ENCODE results near the gene VAV3.

The VAV3 gene

GRCh38 chr1:107889524-107889923 lies 75.5 kb downstream of the VAV3 start:
- TF ChIP-seq EZH2phosphoT487 (IDR thresholded peaks at IDR 0.05; ENCODE audit: borderline replicate concordance, low read length), result no peak
- TF ChIP-seq, protein P1, sequence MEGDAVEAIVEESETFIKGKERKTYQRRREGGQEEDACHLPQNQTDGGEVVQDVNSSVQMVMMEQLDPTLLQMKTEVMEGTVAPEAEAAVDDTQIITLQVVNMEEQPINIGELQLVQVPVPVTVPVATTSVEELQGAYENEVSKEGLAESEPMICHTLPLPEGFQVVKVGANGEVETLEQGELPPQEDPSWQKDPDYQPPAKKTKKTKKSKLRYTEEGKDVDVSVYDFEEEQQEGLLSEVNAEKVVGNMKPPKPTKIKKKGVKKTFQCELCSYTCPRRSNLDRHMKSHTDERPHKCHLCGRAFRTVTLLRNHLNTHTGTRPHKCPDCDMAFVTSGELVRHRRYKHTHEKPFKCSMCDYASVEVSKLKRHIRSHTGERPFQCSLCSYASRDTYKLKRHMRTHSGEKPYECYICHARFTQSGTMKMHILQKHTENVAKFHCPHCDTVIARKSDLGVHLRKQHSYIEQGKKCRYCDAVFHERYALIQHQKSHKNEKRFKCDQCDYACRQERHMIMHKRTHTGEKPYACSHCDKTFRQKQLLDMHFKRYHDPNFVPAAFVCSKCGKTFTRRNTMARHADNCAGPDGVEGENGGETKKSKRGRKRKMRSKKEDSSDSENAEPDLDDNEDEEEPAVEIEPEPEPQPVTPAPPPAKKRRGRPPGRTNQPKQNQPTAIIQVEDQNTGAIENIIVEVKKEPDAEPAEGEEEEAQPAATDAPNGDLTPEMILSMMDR (IDR thresholded peaks at IDR 0.05; ENCODE audit: low read depth, low read length, poor library complexity, severe bottlenecking), result no peak
- H3K27me3 ChIP-seq (ENCODE audit: control insufficient read depth, low read length), result no peaks in the 10 kb centered on the region
- peak overlapping the region; percentile 47 for H3K4me2 ChIP-seq (ENCODE audit: low read length)

DNA sequence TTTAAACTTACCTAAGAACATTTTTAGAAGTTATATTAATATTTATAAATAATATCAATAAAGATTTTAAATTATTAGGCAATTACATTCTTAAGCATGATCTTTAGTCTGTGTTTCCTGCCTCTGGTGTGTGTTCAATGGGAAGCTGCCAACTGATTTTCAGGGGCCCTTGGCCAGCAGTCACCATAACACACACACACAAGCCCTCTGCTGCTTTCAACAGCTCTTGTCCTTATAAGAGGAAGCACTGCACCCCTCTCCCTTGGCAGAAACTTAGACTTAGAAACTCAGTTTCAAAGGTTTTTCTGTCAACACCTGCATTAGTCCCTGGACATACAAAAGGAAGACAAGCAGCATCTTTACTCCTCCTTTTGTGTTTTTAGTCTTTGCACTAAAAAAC lies 81.4 kb downstream of the VAV3 start:
- H3K79me2 ChIP-seq (ENCODE audit: control insufficient read depth, low read length), result no peaks in the 10 kb centered on the region
- no peaks in the 10 kb centered on the region for H3K36me3 ChIP-seq (ENCODE audit: control insufficient read depth, low read length)
- H3K4me3 ChIP-seq (ENCODE audit: low read length), result no peak overlapping the region
- no peaks in the 10 kb centered on the region for H4K20me1 ChIP-seq (ENCODE audit: control insufficient read depth, insufficient read depth, low read depth, low read length)
- no peak overlapping the region for H3K27ac ChIP-seq (ENCODE audit: low read depth, low read length)
- TF ChIP-seq, protein P1 (IDR thresholded peaks at IDR 0.05; ENCODE audit: low read depth, low read length, poor library complexity, severe bottlenecking), result no peak
- no peak for TF ChIP-seq EZH2phosphoT487 (IDR thresholded peaks at IDR 0.05; ENCODE audit: borderline replicate concordance, low read length)
- no peaks in the 10 kb centered on the region for H3K27me3 ChIP-seq (ENCODE audit: control insufficient read depth, low read length)
- H3K4me2 ChIP-seq (ENCODE audit: low read length), result no peak overlapping the region
- H3K9me3 ChIP-seq (ENCODE audit: control insufficient read depth, insufficient read depth, low read length), result no peaks in the 10 kb centered on the region
- H3K4me1 ChIP-seq (ENCODE audit: control insufficient read depth, low read length), result peaks cover 4% of the 10 kb centered on the region
- no peaks in the 10 kb centered on the region for H3F3A ChIP-seq (ENCODE audit: control insufficient read depth, insufficient read depth)
- H3K9me2 ChIP-seq (replicated peaks; ENCODE audit: control insufficient read depth, low read length), result no peaks in the 10 kb centered on the region

More at GRCh38 chr1:107889524-107889923, 75.5 kb downstream of the VAV3 start:
- peaks cover 3% of the 10 kb centered on the region; the same call in 1 of the 2 replicates for H3K9me3 ChIP-seq (ENCODE audit: control insufficient read depth, insufficient read depth, low read length)
- no peaks in the 10 kb centered on the region for H3F3A ChIP-seq (ENCODE audit: control insufficient read depth, insufficient read depth)
- no peaks in the 10 kb centered on the region for H3K9me2 ChIP-seq (replicated peaks; ENCODE audit: control insufficient read depth, low read length)
- no peak overlapping the region for H3K27ac ChIP-seq (ENCODE audit: low read depth, low read length)
- H3K4me1 ChIP-seq (ENCODE audit: control insufficient read depth, low read length), result peaks cover 32% of the 10 kb centered on the region
- H3K79me2 ChIP-seq (ENCODE audit: control insufficient read depth, low read length), result no peaks in the 10 kb centered on the region
- no peaks in the 10 kb centered on the region for H4K20me1 ChIP-seq (ENCODE audit: control insufficient read depth, insufficient read depth, low read depth, low read length)
- 0 out of 2 replicates have a peak overlapping the region, but pooled peaks have one; percentile 15 for H3K4me3 ChIP-seq (ENCODE audit: low read length)
- H3K36me3 ChIP-seq (ENCODE audit: control insufficient read depth, low read length), result no peaks in the 10 kb centered on the region

DNA sequence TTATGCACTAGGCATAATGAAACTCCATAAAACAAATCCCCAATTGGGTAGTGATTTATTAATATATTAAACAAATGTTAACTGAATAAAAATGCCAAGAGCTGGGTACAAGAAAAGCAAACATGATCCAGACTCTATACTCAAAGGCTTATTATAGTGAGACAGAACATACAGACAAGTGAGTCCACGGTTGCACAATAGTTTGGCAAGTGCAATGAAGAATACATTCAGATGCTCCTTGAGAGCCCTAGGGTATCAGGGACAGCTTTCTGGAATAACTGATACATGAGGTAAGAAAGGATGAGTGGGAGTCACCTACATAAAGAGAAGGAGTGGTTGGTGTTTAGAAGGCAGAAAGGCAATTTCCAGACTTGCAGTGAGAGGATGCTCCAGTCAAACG lies 85.1 kb downstream of the VAV3 start:
- Histone ChIP-seq H3K4me3 (ENCODE audit: low read length) (no peak overlapping the region), H3K79me2 (ENCODE audit: control insufficient read depth, low read length) (no peaks in the 10 kb centered on the region), H3F3A (ENCODE audit: control insufficient read depth, insufficient read depth) (no peaks in the 10 kb centered on the region), H3K27me3 (ENCODE audit: control insufficient read depth, low read length) (no peaks in the 10 kb centered on the region), H3K4me2 (ENCODE audit: low read length) (no peak overlapping the region), H3K27ac (ENCODE audit: low read depth, low read length) (no peak overlapping the region), H3K9me3 (ENCODE audit: control insufficient read depth, insufficient read depth, low read length) (no peaks in the 10 kb centered on the region), H3K9me2 (replicated peaks; ENCODE audit: control insufficient read depth, low read length) (no peaks in the 10 kb centered on the region), H3K36me3 (ENCODE audit: control insufficient read depth, low read length) (no peaks in the 10 kb centered on the region), H3K4me1 (ENCODE audit: control insufficient read depth, low read length) (peaks cover 23% of the 10 kb centered on the region), H4K20me1 (ENCODE audit: control insufficient read depth, insufficient read depth, low read depth, low read length) (no peaks in the 10 kb centered on the region)
- TF ChIP-seq, protein P1 (IDR thresholded peaks at IDR 0.05; ENCODE audit: low read depth, low read length, poor library complexity, severe bottlenecking), result no peak
- TF ChIP-seq EZH2phosphoT487 (IDR thresholded peaks at IDR 0.05; ENCODE audit: borderline replicate concordance, low read length), result no peak
